Keratinocyte (primary cell): Measurements from ENCODE around the gene ARHGAP19. TPM values are rescaled to one million over a fixed set of nuclear protein-coding genes. Genes with fewer than 3 reads are reported as not detected.

Experiments used
- DNase-seq: peaks from one replicate; pipeline ENCODE4 v3.0.0-alpha.2; 2011; ENCODE audit warnings: low read depth, missing footprints, low spot score
- FAIRE-seq: peaks from 2 replicates; lab custom pipeline; 2011; peaks lifted over from hg19 to GRCh38; lab: Jason Lieb, UNC
- H2AFZ ChIP-seq: 2 replicates; pipeline ENCODE4 v1.6.0; 2012; ENCODE audit warnings: low read length, control low read depth, inconsistent platforms; ENCODE audit not compliant: control insufficient read depth
- H3K27ac ChIP-seq: 2 replicates; pipeline ENCODE4 v1.5.1; 2011; ENCODE audit warnings: low read length; ENCODE audit not compliant: control insufficient read depth, insufficient read depth
- H3K27me3 ChIP-seq: 3 replicates; pipeline ENCODE4 v1.6.0; 2011; ENCODE audit warnings: low read length; ENCODE audit not compliant: control insufficient read depth, insufficient read depth; ENCODE audit errors: extremely low read depth
- H3K36me3 ChIP-seq, 2 experiments: 2 replicates in 1 of 2; 3 replicates in 1 of 2; pipeline ENCODE4 v1.5.1; 2011; ENCODE audit warnings: low read length in 2 of 2, mild to moderate bottlenecking in 1 of 2; ENCODE audit not compliant: control insufficient read depth in 2 of 2, insufficient read depth in 2 of 2; ENCODE audit errors: extremely low read depth in 1 of 2
- H3K4me1 ChIP-seq: 3 replicates; pipeline ENCODE4 v1.5.1; 2011; ENCODE audit warnings: low read length; ENCODE audit not compliant: control insufficient read depth, insufficient read depth; ENCODE audit errors: extremely low read depth
- H3K4me2 ChIP-seq: 3 replicates; pipeline ENCODE4 v1.6.0; 2011; ENCODE audit warnings: low read depth, low read length; ENCODE audit not compliant: control insufficient read depth, insufficient read depth; ENCODE audit errors: extremely low read depth
- H3K4me3 ChIP-seq, 3 experiments: fragments of 200-600 bp in 1 of 3; sonication (generic) in 1 of 3; 2 replicates in 2 of 3; 3 replicates in 1 of 3; pipeline ENCODE4 v1.5.1; 2011 to 2016; ENCODE audit warnings: low read length in 3 of 3, mild to moderate bottlenecking in 3 of 3, control low read depth in 2 of 3, inconsistent platforms in 1 of 3, low read depth in 1 of 3, mixed read lengths in 1 of 3, mixed run types in 1 of 3, moderate library complexity in 1 of 3; ENCODE audit not compliant: control insufficient read depth in 2 of 3, insufficient read depth in 2 of 3; ENCODE audit errors: extremely low read depth in 1 of 3
- H3K79me2 ChIP-seq: 2 replicates; pipeline ENCODE4 v1.6.0; 2012; ENCODE audit warnings: low read length; ENCODE audit not compliant: control insufficient read depth, insufficient read depth
- H3K9ac ChIP-seq: 3 replicates; pipeline ENCODE4 v1.6.0; 2011; ENCODE audit warnings: low read length; ENCODE audit not compliant: control insufficient read depth, insufficient read depth; ENCODE audit errors: extremely low read depth
- H3K9me1 ChIP-seq: 3 replicates; pipeline ENCODE4 v1.6.0; 2011; ENCODE audit warnings: low read length; ENCODE audit not compliant: control insufficient read depth, insufficient read depth; ENCODE audit errors: extremely low read depth
- H3K9me3 ChIP-seq: 2 replicates; pipeline ENCODE4 v1.5.1; 2012; ENCODE audit warnings: low read depth, low read length; ENCODE audit not compliant: control insufficient read depth
- H4K20me1 ChIP-seq: 3 replicates; pipeline ENCODE4 v1.6.0; 2011; ENCODE audit warnings: low read length; ENCODE audit not compliant: control insufficient read depth, insufficient read depth; ENCODE audit errors: extremely low read depth
- CTCF ChIP-seq, 3 experiments: IDR thresholded peaks in 1 of 3; conservative IDR thresholded peaks in 1 of 3; optimal IDR thresholded peaks in 1 of 3; 2 replicates in 2 of 3; 3 replicates in 1 of 3; pipeline versions ENCODE3 to v1.5.1; 2011; ENCODE audit warnings: low read length in 3 of 3, mild to moderate bottlenecking in 3 of 3, moderate library complexity in 2 of 3, control low read depth in 1 of 3, inconsistent platforms in 1 of 3; ENCODE audit not compliant: insufficient read depth in 2 of 3; ENCODE audit errors: extremely low read depth in 1 of 3
- EZH2 ChIP-seq: IDR thresholded peaks from one replicate; pipeline ENCODE4 v1.6.1; 2012; ENCODE audit warnings: inconsistent platforms, mild to moderate bottlenecking, low read length, moderate library complexity
- dilution Hi-C: fragments of 300-500 bp; cut with MboI; formaldehyde crosslinking; loops from one replicate; pipeline ENCODE4 v1.7.0; 2020; ENCODE audit warnings: low sequenced_read_pairs; ENCODE audit not compliant: extremely low pct_ligation_motif_present
- polyA plus RNA-seq, 5 experiments: library from polyadenylated mRNA; depleted of rRNA in 3 of 5; stranded (reverse) in 3 of 5; stranded (forward) in 1 of 5; unstranded in 1 of 5; fragments of >200 nt; gene quantifications; 1 replicate in 1 of 5; 2 replicates in 3 of 5; 3 replicates in 1 of 5; pipeline versions ENCODE4 v1.2.1 to v1.2.3, GENCODE V29; 2011 to 2012; ENCODE audit warnings: missing spikeins in 2 of 5, low read depth in 1 of 5, low replicate concordance in 1 of 5

ARHGAP19 gene
- polyA plus RNA-seq, 1 donor (not counting 4 experiments of a cell fraction or from before 2014, with no cell fraction given), result 7.5 TPM

GRCh38 chr10:97274828-97275227, 17.6 kb downstream of the ARHGAP19 start:
- FAIRE-seq, result no peak

GRCh38 chr10:97273700-97274099, 18.7 kb downstream of the ARHGAP19 start:
- no peak overlapping the region for H3K27ac ChIP-seq
- H3K36me3 ChIP-seq, result no peaks in the 10 kb centered on the region
- no peak overlapping the region for H2AFZ ChIP-seq
- no peak overlapping the region for H3K4me3 ChIP-seq
- no peaks in the 10 kb centered on the region for H3K79me2 ChIP-seq
- no peaks in the 10 kb centered on the region for H4K20me1 ChIP-seq
- TF ChIP-seq EZH2 (no peak), CTCF (optimal IDR thresholded peaks at IDR 0.05 in 1 of 3, IDR thresholded peaks at IDR 0.05 in 1 of 3, conservative IDR thresholded peaks at IDR 0.05 in 1 of 3; ENCODE audit: extremely low read depth in 1 of 3, insufficient read depth in 2 of 3, low read length in 3 of 3) (no peak)
- DNase-seq (no peak), FAIRE-seq (no peak)
- dilution Hi-C loops, result no loop called here
- H3K4me1 ChIP-seq, result no peaks in the 10 kb centered on the region
- H3K9me1 ChIP-seq, result no peaks in the 10 kb centered on the region
- no peaks in the 10 kb centered on the region for H3K27me3 ChIP-seq
- H3K4me2 ChIP-seq, result no peak overlapping the region
- no peaks in the 10 kb centered on the region for H3K9me3 ChIP-seq
- no peak overlapping the region for H3K9ac ChIP-seq

More at GRCh38 chr10:97274828-97275227, 17.6 kb downstream of the ARHGAP19 start:
- dilution Hi-C loops, result no loop called here
- H3K27ac ChIP-seq, result no peak overlapping the region
- H3K27me3 ChIP-seq, result no peaks in the 10 kb centered on the region
- no peak overlapping the region for H3K4me3 ChIP-seq
- H4K20me1 ChIP-seq, result no peaks in the 10 kb centered on the region
- no peak overlapping the region for H2AFZ ChIP-seq
- no peaks in the 10 kb centered on the region for H3K9me3 ChIP-seq
- no peaks in the 10 kb centered on the region for H3K4me1 ChIP-seq
- H3K9ac ChIP-seq, result no peak overlapping the region
- no peaks in the 10 kb centered on the region for H3K79me2 ChIP-seq
- TF ChIP-seq EZH2, result no peak
- no peak for TF ChIP-seq CTCF (optimal IDR thresholded peaks at IDR 0.05 in 1 of 3, IDR thresholded peaks at IDR 0.05 in 1 of 3, conservative IDR thresholded peaks at IDR 0.05 in 1 of 3; ENCODE audit: extremely low read depth in 1 of 3, insufficient read depth in 2 of 3, low read length in 3 of 3)
- H3K9me1 ChIP-seq, result no peaks in the 10 kb centered on the region
- no peaks in the 10 kb centered on the region for H3K36me3 ChIP-seq
- no peak overlapping the region for H3K4me2 ChIP-seq
- no peak for DNase-seq
